Hepatocyte (in vitro differentiated cells): ENCODE results near the gene RADIL.

Experiments used
- CTCF ChIP-seq: fragments of 200-600 bp; sonication (generic); IDR thresholded peaks from 2 replicates; pipeline ENCODE4 v1.5.1; 2016; ENCODE audit warnings: antibody characterized with exemption, mild to moderate bottlenecking; ENCODE audit not compliant: poor library complexity
- EZH2 ChIP-seq: fragments of 200-600 bp; sonication (generic); IDR thresholded peaks from 2 replicates; pipeline ENCODE4 v1.6.1; 2016; ENCODE audit warnings: antibody characterized with exemption, mild to moderate bottlenecking, borderline replicate concordance
- EZH2phosphoT487 ChIP-seq: fragments of 200-600 bp; sonication (generic); IDR thresholded peaks from one replicate; pipeline ENCODE4 v1.6.1; 2018; ENCODE audit warnings: antibody characterized with exemption, mild to moderate bottlenecking, low read depth, moderate library complexity; ENCODE audit not compliant: unreplicated experiment, severe bottlenecking

- TF ChIP-seq EZH2phosphoT487 (no peak), CTCF (no peak), EZH2 (no peak)
Observed at GRCh38 chr7:4790516-4790991, 93.0 kb downstream of the RADIL start.
